DMS79 treated with DMSO at 0.1 percent for 48 hours (cell line): Measurements from ENCODE around the gene HAGH.
A peak's percentile ranks its signal among the peaks of the same experiment; 100 is the strongest.

Experiments
- DNase-seq: peaks from one replicate; lab custom pipeline; 2025; lab: John Stamatoyannopoulos, UW

The HAGH gene

GRCh38 chr16:1773703-1774447 lies 52.8 kb downstream of the HAGH start:
- DNase-seq = peak; percentile 8

GRCh38 chr16:1772908-1773702 lies 53.5 kb downstream of the HAGH start, which contains the start of gene MRPS34:
Gene MRPS34 (minus strand): TSS chr16:1773134. CDS start chr16:1773119, 15 bp downstream.
- DNase-seq = peak; percentile 57

GRCh38 chr16:1772362-1772907 lies 54.2 kb downstream of the HAGH start, which contains the start of gene EME2:
Gene EME2 (plus strand): TSS chr16:1772810. CDS start chr16:1773228, 418 bp downstream.
- DNase-seq = no peak

- DNase-seq = no peak
Measured at GRCh38 chr16:1771864-1772361, 54.7 kb downstream of the HAGH start.

- peak; percentile 22 for DNase-seq
Measured at GRCh38 chr16:1771188-1771863, 55.3 kb downstream of the HAGH start, which contains the start of gene NME3. Gene NME3 (minus strand): TSS chr16:1771543. CDS start chr16:1771534, 9 bp downstream.

- DNase-seq = peak; percentile 69
Measured at GRCh38 chr16:1770328-1771187, 56.1 kb downstream of the HAGH start.

GRCh38 chr16:1769402-1770300 lies 57.0 kb downstream of the HAGH start:
- DNase-seq = no peak

- no peak for DNase-seq
Measured at GRCh38 chr16:1768767-1769401, 57.7 kb downstream of the HAGH start.

GRCh38 chr16:1768061-1768766 lies 58.4 kb downstream of the HAGH start:
- DNase-seq = no peak

- no peak for DNase-seq
Measured at GRCh38 chr16:1767116-1767994, 59.3 kb downstream of the HAGH start.

GRCh38 chr16:1766701-1767100 lies 59.9 kb downstream of the HAGH start:
- no peak for DNase-seq

- DNase-seq = no peak
Measured at GRCh38 chr16:1766231-1766630, 60.4 kb downstream of the HAGH start.

GRCh38 chr16:1765826-1766225 lies 60.8 kb downstream of the HAGH start:
- DNase-seq = no peak

GRCh38 chr16:1764971-1765370 lies 61.7 kb downstream of the HAGH start:
- no peak for DNase-seq

GRCh38 chr16:1763521-1764511 lies 62.8 kb downstream of the HAGH start:
- no peak for DNase-seq

- DNase-seq = no peak
Measured at GRCh38 chr16:1762879-1763520, 63.6 kb downstream of the HAGH start.
